Activated T-helper 2 cell treated with anti-CD3 and anti-CD28 coated beads, Interferon-gamma antibody, Interleukin-2, Interleukin-4, amounts not matched to agents 10 μg/mL and 5 μg/mL and 100 μg/mL, durations not matched to agents 14 hours and 24 hours and 36 hours (primary cell): ENCODE measurements around the gene CEP131. TPM values are rescaled to one million over a fixed set of nuclear protein-coding genes. Genes with fewer than 3 reads are reported as not detected.

Source experiments
- DNase-seq: peaks from one replicate; pipeline ENCODE4 v3.0.0; 2021; ENCODE audit warnings: low spot score
- H3K27ac Mint-ChIP-seq: one replicate; pipeline ENCODE4 v1.8.0; 2021; ENCODE audit warnings: mixed read lengths
- H3K27me3 Mint-ChIP-seq: one replicate; pipeline ENCODE4 v1.8.0; 2021; ENCODE audit warnings: low read depth, mixed read lengths
- H3K36me3 Mint-ChIP-seq: one replicate; pipeline ENCODE4 v1.8.0; 2021; ENCODE audit warnings: low read depth, mixed read lengths
- H3K4me1 Mint-ChIP-seq: one replicate; pipeline ENCODE4 v1.8.0; 2021; ENCODE audit warnings: low read depth, mixed read lengths
- H3K4me3 Mint-ChIP-seq: one replicate; pipeline ENCODE4 v1.8.0; 2021; ENCODE audit warnings: low read depth, mild to moderate bottlenecking, moderate library complexity, mixed read lengths
- H3K9me3 Mint-ChIP-seq: one replicate; pipeline ENCODE4 v1.8.0; 2021; ENCODE audit warnings: mixed read lengths
- intact Hi-C: fragments of 100-400 bp; cut with micrococcal nuclease; formaldehyde crosslinking; loops from one replicate; pipeline ENCODE4 v1.15.1; 2023
- total RNA-seq: library from RNA; stranded (reverse); gene quantifications from 2 replicates; pipeline ENCODE4 v1.2.3, GENCODE V29; 2022

Gene CEP131
- total RNA-seq, 1 donor from 2014 or later, result 14.8 TPM

DNA sequence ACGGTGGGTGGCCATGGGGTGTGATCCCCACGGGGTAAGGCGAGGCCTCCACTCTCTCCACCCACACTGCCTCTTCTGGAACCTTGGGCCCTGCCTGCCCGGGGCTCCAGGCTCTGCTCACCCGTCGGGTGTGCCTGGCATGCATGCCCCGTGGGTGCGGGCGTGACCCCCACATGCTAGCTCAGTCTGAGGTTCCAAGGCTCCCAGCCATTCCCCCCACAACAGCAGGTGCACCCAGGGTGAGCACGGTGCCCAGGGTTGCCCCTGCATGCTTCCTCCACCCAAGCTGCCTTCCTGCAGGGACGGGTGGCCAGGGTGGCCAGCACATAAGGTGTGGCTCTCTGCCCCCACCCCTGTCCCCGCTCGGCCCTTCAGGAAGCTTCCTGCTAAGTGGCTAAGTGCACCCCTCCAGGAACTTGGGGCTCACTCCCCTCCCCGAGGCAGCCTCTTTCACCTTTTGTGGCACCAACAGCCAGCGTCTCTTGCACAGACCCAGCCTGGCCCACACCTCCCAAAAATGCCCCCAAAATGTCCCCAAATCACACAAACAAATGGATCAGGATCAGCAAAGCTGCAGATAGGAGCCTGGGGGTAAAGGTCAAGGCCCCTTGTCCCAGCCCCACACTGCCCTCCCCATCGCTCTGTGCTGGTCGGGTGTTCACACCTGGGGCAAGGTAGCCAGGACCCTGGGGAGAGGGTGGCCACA, 78.9 kb downstream of the CEP131 start:
- H3K4me3 Mint-ChIP-seq, result no peak overlapping the region
- peaks cover 3% of the 10 kb centered on the region for H3K9me3 Mint-ChIP-seq
- intact Hi-C loops, result loop anchor here (5.0 kb wide), 1 partner anchor 98 kb away; no protein-coding TSS in a partner anchor
- DNase-seq, result no peak
- no peaks in the 10 kb centered on the region for H3K4me1 Mint-ChIP-seq
- H3K27me3 Mint-ChIP-seq, result no peaks in the 10 kb centered on the region
- no peak overlapping the region for H3K27ac Mint-ChIP-seq
- H3K36me3 Mint-ChIP-seq, result no peaks in the 10 kb centered on the region

DNA sequence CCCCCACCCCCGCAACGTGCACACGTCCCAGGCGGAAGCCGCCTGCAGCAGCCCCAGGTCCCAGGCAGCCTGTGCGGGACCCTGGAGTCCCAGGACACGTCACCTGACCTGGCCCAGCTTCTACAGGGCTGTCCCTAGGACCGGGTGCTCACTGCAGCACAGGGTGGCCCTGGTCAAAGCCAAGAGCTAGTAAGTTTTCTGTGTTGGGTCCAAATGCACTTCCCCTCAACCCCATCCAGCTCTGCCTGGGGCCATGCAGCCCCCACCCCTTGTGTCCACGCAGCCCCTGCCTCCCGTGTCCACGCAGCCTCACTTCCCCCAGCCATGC, 79.6 kb downstream of the CEP131 start:
- no peak for DNase-seq
- H3K4me1 Mint-ChIP-seq, result no peaks in the 10 kb centered on the region
- no peak overlapping the region for H3K4me3 Mint-ChIP-seq
- H3K27me3 Mint-ChIP-seq, result no peaks in the 10 kb centered on the region
- H3K9me3 Mint-ChIP-seq, result peaks cover 10% of the 10 kb centered on the region
- no peak overlapping the region for H3K27ac Mint-ChIP-seq
- intact Hi-C loops, result loop anchor here (5.0 kb wide), 1 partner anchor 99 kb away; no protein-coding TSS in a partner anchor
- no peaks in the 10 kb centered on the region for H3K36me3 Mint-ChIP-seq

DNA sequence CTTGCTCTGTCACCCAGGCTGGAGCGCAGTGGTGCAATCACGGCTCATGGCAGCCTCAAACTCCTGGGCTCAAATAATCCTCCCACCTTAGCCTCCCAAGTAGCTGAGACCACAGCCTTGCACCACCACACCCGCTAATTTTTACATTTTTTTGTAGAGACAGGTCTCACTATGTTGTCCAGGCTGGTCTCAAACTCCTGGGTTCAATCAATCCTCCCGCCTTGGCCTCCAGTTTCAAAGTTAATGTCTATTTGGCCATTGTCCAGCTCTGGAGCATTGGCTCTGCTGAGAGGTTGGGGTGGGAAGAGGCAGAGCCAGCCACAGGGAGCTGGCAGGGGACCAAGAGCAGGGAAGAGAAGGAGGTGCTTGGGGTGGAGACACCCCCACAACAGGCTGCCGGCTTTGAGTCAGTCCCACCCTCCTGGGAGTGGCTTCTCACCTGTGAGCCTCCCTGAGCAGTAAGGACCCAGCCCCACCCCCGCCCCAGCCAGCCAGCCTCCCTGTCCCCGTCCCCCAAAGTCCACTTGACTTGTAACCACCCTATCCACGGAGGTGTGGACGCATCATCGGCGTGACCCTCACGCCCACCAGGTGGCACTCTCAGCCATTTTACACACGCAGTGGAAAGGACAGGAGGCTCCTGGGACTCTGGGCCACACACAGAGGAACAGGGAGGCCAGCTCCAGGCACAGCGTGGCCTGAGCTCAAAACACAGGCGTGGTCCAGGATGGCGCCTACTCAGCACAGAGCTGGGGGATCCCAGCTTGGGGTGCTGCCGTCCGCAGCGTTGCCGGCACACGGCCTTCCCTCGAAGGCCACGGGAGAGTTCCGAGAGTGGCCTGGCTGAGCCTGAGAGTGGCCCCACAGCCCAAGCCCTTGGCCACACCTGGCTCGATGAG, 80.2 kb downstream of the CEP131 start:
- intact Hi-C loops, result loop anchor here (5.0 kb wide), 1 partner anchor 100 kb away; no protein-coding TSS in a partner anchor
- Mint-ChIP-seq H3K27ac (no peak overlapping the region), H3K4me3 (no peak overlapping the region), H3K4me1 (no peaks in the 10 kb centered on the region), H3K27me3 (no peaks in the 10 kb centered on the region), H3K9me3 (peaks cover 16% of the 10 kb centered on the region), H3K36me3 (no peaks in the 10 kb centered on the region)
- DNase-seq, result peak; percentile 43

DNA sequence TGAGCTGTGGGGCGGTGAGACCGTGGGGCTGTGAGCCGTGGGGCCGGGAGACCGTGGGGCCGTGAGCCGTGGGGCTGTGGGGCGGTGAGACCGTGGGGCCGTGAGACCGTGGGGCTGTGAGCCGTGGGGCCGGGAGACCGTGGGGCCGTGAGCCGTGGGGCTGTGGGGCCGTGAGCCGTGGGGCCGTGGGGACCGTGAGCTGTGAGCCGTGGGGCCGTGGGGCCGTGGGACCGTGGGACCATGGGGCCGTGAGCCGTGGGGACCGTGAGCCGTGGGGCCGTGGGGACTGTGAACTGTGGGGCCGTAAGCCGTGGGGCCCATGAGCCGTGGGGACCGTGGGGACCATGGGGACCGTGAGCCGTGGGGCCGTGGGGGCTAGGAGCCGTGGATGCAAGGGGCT, 82.1 kb downstream of the CEP131 start:
- intact Hi-C loops, result loop anchor here (5.0 kb wide), 1 partner anchor 102 kb away; no protein-coding TSS in a partner anchor
- peaks cover 18% of the 10 kb centered on the region for H3K9me3 Mint-ChIP-seq

DNA sequence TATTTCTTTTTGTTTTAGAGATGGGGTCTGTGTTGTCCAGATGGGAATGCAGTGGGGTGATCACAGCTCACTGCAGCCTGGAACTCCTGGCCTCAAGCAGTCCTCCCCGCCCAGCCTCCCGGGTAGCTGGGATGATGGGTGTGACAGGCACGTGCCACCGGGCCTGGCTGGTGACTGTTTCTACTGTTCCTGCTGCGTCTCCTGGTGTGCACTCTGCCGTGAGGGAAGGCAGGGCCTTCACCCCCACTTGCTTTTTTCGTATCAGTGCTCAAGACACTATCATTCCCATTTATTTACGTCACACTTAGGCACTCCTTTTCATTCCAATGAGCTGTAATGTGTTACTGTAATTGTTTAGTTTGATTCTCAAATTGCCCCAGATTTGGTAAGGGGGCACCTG, 82.7 kb downstream of the CEP131 start:
- peaks cover 18% of the 10 kb centered on the region for H3K9me3 Mint-ChIP-seq
- intact Hi-C loops, result loop anchor here (5.0 kb wide), 1 partner anchor 102 kb away; no protein-coding TSS in a partner anchor
- H3K4me1 Mint-ChIP-seq, result no peaks in the 10 kb centered on the region
- H3K27ac Mint-ChIP-seq, result no peak overlapping the region
- no peak for DNase-seq
- H3K27me3 Mint-ChIP-seq, result no peaks in the 10 kb centered on the region
- H3K4me3 Mint-ChIP-seq, result no peak overlapping the region
- H3K36me3 Mint-ChIP-seq, result no peaks in the 10 kb centered on the region

More for the DNA sequence above, 82.1 kb downstream of the CEP131 start:
- no peak for DNase-seq
- no peak overlapping the region for H3K27ac Mint-ChIP-seq
- no peak overlapping the region for H3K4me3 Mint-ChIP-seq
- no peaks in the 10 kb centered on the region for H3K4me1 Mint-ChIP-seq
- no peaks in the 10 kb centered on the region for H3K27me3 Mint-ChIP-seq
- no peaks in the 10 kb centered on the region for H3K36me3 Mint-ChIP-seq

Other genes with a start within 250 kb of the CEP131 start
- gene CHMP6, start 231.1 kb downstream of the CEP131 start, total RNA-seq, result 29.5 and 36.9 TPM in 2 replicates
- gene BAIAP2, start 187.8 kb downstream of the CEP131 start, total RNA-seq, result 5.3 TPM in 2 replicates
- not detected in 2 replicates for gene PVALEF, start 57.5 kb downstream of the CEP131 start, total RNA-seq
- 0.48 and 0.89 TPM in 2 replicates for gene AATK, start 56.7 kb downstream of the CEP131 start, total RNA-seq
- 33.4 and 39.1 TPM in 2 replicates for gene TEPSIN, start 16.1 kb upstream of the CEP131 start, total RNA-seq
- 57.7 and 58.1 TPM in 2 replicates for gene NDUFAF8, start 16.4 kb upstream of the CEP131 start, total RNA-seq
- gene SLC38A10, start 72.3 kb upstream of the CEP131 start, total RNA-seq, result 102 and 116 TPM in 2 replicates
- gene BAHCC1, start 172.5 kb upstream of the CEP131 start, total RNA-seq, result 0.90 and 0.91 TPM in 2 replicates